Testis (tissue), 2 donors: ENCODE measurements around the gene OPCML.

ENCODE experiments used
- CTCF ChIP-seq, 3 experiments: fragments of 450-650 bp in 2 of 3; fragments of 200-600 bp in 1 of 3; sonication (generic) in 1 of 3; IDR thresholded peaks; one replicate each; pipeline ENCODE4 v1.5.1; 2016 to 2019; ENCODE audit warnings: antibody characterized with exemption in 3 of 3, mild to moderate bottlenecking in 2 of 3, moderate library complexity in 1 of 3
- POLR2A ChIP-seq: fragments of 450-650 bp; IDR thresholded peaks from one replicate; pipeline ENCODE4 v1.6.1; 2017; ENCODE audit warnings: antibody characterized with exemption, mild to moderate bottlenecking, moderate library complexity

- TF ChIP-seq POLR2A (no peak), CTCF (IDR thresholded peaks at IDR 0.05) (no peak)
Measured at GRCh38 chr11:133240908-133241655, 291.2 kb downstream of the OPCML start.
